OCI-LY7 (cell line): ENCODE data around the gene LTO1. TPM values are rescaled to one million over a fixed set of nuclear protein-coding genes. Genes with fewer than 3 reads are reported as not detected.

ENCODE experiments used
- BruUV-seq: library from RNA; stranded (reverse); fragments of 400-500 nt; replicated peaks from 2 replicates; lab custom pipeline; 2021; lab: Mats Ljungman, UMichigan
- CTCF ChIA-PET: fragments of 300-600 bp; sonication (Branson Sonifier 250); formaldehyde crosslinking; loops from one replicate; lab custom pipeline; 2022; ENCODE audit warnings: antibody characterized with exemption; ENCODE audit not compliant: unreplicated experiment; lab: Charles Lee
- POLR2A ChIA-PET: fragments of 300-600 bp; sonication (Branson Sonifier 250); formaldehyde crosslinking; loops from one replicate; lab custom pipeline; 2022; ENCODE audit warnings: antibody characterized with exemption; lab: Charles Lee
- DNase-seq: peaks from one replicate; pipeline ENCODE4 v3.0.0-alpha.2; 2015; ENCODE audit warnings: low spot score
- H2AFZ ChIP-seq: fragments of 200-600 bp; sonication (generic), shearing (Covaris generic); 2 replicates; pipeline ENCODE4 v1.6.1; 2014; ENCODE audit warnings: mild to moderate bottlenecking, antibody characterized with exemption, low read length, moderate library complexity
- H3K27ac ChIP-seq: fragments of 200-600 bp; sonication (generic); 2 replicates; pipeline ENCODE4 v1.5.1; 2014; ENCODE audit warnings: mixed run types, low read depth, mild to moderate bottlenecking, moderate library complexity, low read length, inconsistent platforms; ENCODE audit not compliant: poor library complexity, severe bottlenecking
- H3K36me3 ChIP-seq: fragments of 200-600 bp; sonication (generic); 2 replicates; pipeline ENCODE4 v1.6.1; 2014; ENCODE audit warnings: mild to moderate bottlenecking, antibody characterized with exemption, low read length, moderate library complexity, mixed read lengths; ENCODE audit not compliant: insufficient read depth
- H3K4me1 ChIP-seq: fragments of 200-600 bp; sonication (generic); 2 replicates; pipeline ENCODE4 v1.5.1; 2014; ENCODE audit warnings: mild to moderate bottlenecking, low read length; ENCODE audit not compliant: insufficient read depth, poor library complexity, severe bottlenecking
- H3K4me2 ChIP-seq: fragments of 200-600 bp; sonication (generic); 2 replicates; pipeline ENCODE4 v1.6.1; 2014; ENCODE audit warnings: mild to moderate bottlenecking, low read length
- H3K4me3 ChIP-seq: fragments of 200-600 bp; sonication (generic); 2 replicates; pipeline ENCODE4 v1.5.1; 2014; ENCODE audit warnings: mild to moderate bottlenecking, low read depth, low read length; ENCODE audit not compliant: poor library complexity, severe bottlenecking
- H3K79me2 ChIP-seq: fragments of 200-600 bp; sonication (generic); 2 replicates; pipeline ENCODE4 v1.6.1; 2016; ENCODE audit warnings: low read depth, mild to moderate bottlenecking, low read length, moderate library complexity, mixed read lengths; ENCODE audit not compliant: insufficient read depth
- H3K9me2 ChIP-seq: fragments of 200-600 bp; sonication (generic); 2 replicates; pipeline ENCODE4 v1.6.1; 2016; ENCODE audit warnings: mild to moderate bottlenecking, low read length, mixed read lengths; ENCODE audit not compliant: insufficient read depth
- H3K9me3 ChIP-seq: fragments of 200-600 bp; sonication (generic); 2 replicates; pipeline ENCODE4 v1.6.1; 2014; ENCODE audit warnings: mild to moderate bottlenecking, mixed run types, low read length, mixed read lengths
- H4K20me1 ChIP-seq: fragments of 200-600 bp; sonication (generic); 2 replicates; pipeline ENCODE4 v1.6.1; 2014; ENCODE audit warnings: mild to moderate bottlenecking, antibody characterized with exemption, low read length, moderate library complexity, mixed read lengths; ENCODE audit not compliant: insufficient read depth
- EZH2phosphoT487 ChIP-seq: fragments of 200-600 bp; sonication (generic); IDR thresholded peaks from 2 replicates; pipeline ENCODE4 v1.6.1; 2018; ENCODE audit warnings: low read depth, borderline replicate concordance, mild to moderate bottlenecking, mixed run types, antibody characterized with exemption, low read length, moderate library complexity, mixed read lengths
- intact Hi-C: fragments of 100-400 bp; cut with micrococcal nuclease; formaldehyde crosslinking; loops from one replicate; pipeline ENCODE4 v1.10.0; 2022; ENCODE audit not compliant: unreplicated experiment
- total RNA-seq, 2 experiments: library from RNA; depleted of rRNA in 1 of 2; stranded (reverse); fragments of >200 nt in 1 of 2; shearing (Covaris generic) in 1 of 2; gene quantifications; 2 replicates each; pipeline ENCODE4 v1.2.3, GENCODE V29; 2014 to 2022
- TF ChIP-seq, protein P1 (sequence below): fragments of 200-600 bp; sonication (generic); conservative IDR thresholded peaks from 2 replicates; pipeline ENCODE4 v1.5.1; 2014; ENCODE audit warnings: mild to moderate bottlenecking, antibody characterized with exemption, low read length, moderate library complexity, mixed read lengths

Gene LTO1
- total RNA-seq, 2 experiments from 2014 or later: 28.8 to 35.9 TPM

DNA sequence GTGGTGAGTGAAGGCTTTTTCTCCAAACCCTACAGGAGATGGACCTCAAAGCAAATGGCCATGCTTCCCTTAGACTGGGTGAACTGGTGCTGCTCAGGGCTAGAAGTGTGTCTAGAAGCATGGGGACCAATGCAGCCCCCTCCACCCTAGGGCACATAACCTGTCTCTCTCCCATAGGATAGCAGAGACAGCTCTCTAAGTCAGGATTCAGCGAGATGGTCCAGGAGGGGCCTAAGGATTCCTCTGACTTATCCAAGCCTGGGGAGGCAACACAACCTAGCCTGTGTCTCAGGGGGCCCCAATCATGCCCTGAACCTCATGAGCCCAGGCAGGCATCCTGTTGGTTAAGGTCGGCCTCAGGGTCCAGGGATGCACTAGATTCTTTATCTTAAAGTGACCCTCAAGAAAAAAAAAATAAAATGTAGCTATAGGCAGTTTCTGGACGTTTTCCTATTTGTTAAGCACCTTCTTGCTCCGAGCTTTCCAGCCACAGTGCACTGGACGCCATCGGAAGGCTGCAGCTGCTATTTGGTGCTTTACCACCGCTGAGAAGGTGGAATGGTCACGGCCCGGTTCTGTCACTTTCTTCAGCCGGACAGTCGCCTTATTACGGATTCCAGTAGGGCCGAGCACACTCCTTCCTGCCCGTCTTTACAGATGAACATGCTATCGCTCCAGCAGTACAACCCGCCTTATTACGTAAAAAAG, 39.2 kb downstream of the LTO1 start:
- H3K4me2 ChIP-seq: no peak overlapping the region

DNA sequence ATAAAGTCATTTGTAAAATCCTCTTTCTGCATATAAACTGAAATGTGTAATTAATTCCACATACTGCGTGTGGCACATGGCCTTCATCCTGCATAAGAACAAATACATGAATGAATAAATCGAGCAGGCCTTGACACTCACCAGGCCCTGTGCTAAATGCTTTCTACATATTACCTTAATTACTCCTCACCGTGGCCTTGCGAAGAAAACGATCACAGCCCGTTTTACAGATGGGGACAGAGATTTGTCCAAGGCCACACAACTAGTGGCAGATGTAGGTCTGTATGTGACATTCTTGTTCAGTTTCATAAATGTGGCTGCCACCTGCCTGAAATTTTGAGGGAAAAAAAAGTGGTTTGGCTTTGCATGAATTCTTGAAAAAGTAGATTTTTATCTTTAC, 40.0 kb downstream of the LTO1 start:
- Histone ChIP-seq H2AFZ (no peak overlapping the region), H3K79me2 (no peaks in the 10 kb centered on the region), H3K27ac (no peak overlapping the region), H3K4me3 (no peak overlapping the region), H3K9me2 (no peaks in the 10 kb centered on the region), H3K4me1 (no peaks in the 10 kb centered on the region), H3K9me3 (no peaks in the 10 kb centered on the region), H3K36me3 (no peaks in the 10 kb centered on the region), H4K20me1 (no peaks in the 10 kb centered on the region), H3K4me2 (no peak overlapping the region)
- no TSS peak for BruUV-seq
- intact Hi-C loops: no loop called here
- no peak for DNase-seq
- TF ChIP-seq, protein P1, sequence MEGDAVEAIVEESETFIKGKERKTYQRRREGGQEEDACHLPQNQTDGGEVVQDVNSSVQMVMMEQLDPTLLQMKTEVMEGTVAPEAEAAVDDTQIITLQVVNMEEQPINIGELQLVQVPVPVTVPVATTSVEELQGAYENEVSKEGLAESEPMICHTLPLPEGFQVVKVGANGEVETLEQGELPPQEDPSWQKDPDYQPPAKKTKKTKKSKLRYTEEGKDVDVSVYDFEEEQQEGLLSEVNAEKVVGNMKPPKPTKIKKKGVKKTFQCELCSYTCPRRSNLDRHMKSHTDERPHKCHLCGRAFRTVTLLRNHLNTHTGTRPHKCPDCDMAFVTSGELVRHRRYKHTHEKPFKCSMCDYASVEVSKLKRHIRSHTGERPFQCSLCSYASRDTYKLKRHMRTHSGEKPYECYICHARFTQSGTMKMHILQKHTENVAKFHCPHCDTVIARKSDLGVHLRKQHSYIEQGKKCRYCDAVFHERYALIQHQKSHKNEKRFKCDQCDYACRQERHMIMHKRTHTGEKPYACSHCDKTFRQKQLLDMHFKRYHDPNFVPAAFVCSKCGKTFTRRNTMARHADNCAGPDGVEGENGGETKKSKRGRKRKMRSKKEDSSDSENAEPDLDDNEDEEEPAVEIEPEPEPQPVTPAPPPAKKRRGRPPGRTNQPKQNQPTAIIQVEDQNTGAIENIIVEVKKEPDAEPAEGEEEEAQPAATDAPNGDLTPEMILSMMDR: no peak
- TF ChIP-seq EZH2phosphoT487: no peak
- CTCF ChIA-PET: no interaction called here
- POLR2A ChIA-PET: no interaction called here

More for the DNA sequence above, 39.2 kb downstream of the LTO1 start:
- Histone ChIP-seq H3K4me3 (no peak overlapping the region), H3K27ac (no peak overlapping the region), H2AFZ (no peak overlapping the region), H3K79me2 (no peaks in the 10 kb centered on the region), H3K36me3 (no peaks in the 10 kb centered on the region), H3K4me1 (no peaks in the 10 kb centered on the region), H4K20me1 (no peaks in the 10 kb centered on the region), H3K9me3 (no peaks in the 10 kb centered on the region), H3K9me2 (no peaks in the 10 kb centered on the region)
- TF ChIP-seq, protein P1: no peak
- TF ChIP-seq EZH2phosphoT487: no peak
- BruUV-seq: no TSS peak
- ChIA-PET CTCF (no interaction called here), POLR2A (no interaction called here)
- intact Hi-C loops: no loop called here
- no peak for DNase-seq

DNA sequence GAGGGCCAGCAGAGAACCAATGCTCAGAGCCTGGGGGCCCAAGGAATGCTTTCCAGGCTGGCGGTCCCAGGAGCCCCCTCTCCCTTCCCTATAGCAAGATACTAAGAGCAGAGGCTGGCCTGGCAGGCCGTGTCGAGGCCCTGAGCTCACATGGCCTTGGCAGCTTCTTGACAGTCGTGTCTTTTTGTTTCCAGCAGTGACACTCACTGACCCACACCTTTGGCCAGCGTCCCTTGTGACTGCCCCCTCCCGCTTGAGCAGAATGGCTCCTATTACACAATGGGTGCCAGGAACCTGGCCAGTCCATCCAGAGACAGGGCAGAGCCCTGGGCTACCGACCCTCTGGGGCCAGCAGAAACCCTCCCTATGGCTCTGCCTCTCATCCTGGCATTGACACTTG, 40.6 kb downstream of the LTO1 start:
- Histone ChIP-seq H2AFZ (no peak overlapping the region), H3K4me1 (no peaks in the 10 kb centered on the region), H3K27ac (no peak overlapping the region), H3K9me3 (no peaks in the 10 kb centered on the region), H3K4me2 (no peak overlapping the region), H3K79me2 (no peaks in the 10 kb centered on the region), H3K4me3 (no peak overlapping the region), H3K36me3 (no peaks in the 10 kb centered on the region), H4K20me1 (no peaks in the 10 kb centered on the region), H3K9me2 (no peaks in the 10 kb centered on the region)
- no TSS peak for BruUV-seq
- CTCF ChIA-PET: no interaction called here
- no peak for DNase-seq
- no peak for TF ChIP-seq EZH2phosphoT487
- TF ChIP-seq, protein P1: no peak
- POLR2A ChIA-PET: no interaction called here
- intact Hi-C loops: no loop called here
